Activated T-helper 2 cell treated with anti-CD3 and anti-CD28 coated beads, Interferon-gamma antibody, Interleukin-2, Interleukin-4, amounts not matched to agents 10 μg/mL and 5 μg/mL and 100 μg/mL, durations not matched to agents 14 hours and 24 hours and 36 hours (primary cell): ENCODE measurements around the gene NPHS1. TPM values are rescaled to one million over a fixed set of nuclear protein-coding genes. Genes with fewer than 3 reads are reported as not detected.

Experiments
- DNase-seq: peaks from one replicate; pipeline ENCODE4 v3.0.0; 2021; ENCODE audit warnings: low spot score
- H3K27ac Mint-ChIP-seq: one replicate; pipeline ENCODE4 v1.8.0; 2021; ENCODE audit warnings: mixed read lengths
- H3K27me3 Mint-ChIP-seq: one replicate; pipeline ENCODE4 v1.8.0; 2021; ENCODE audit warnings: low read depth, mixed read lengths
- H3K36me3 Mint-ChIP-seq: one replicate; pipeline ENCODE4 v1.8.0; 2021; ENCODE audit warnings: low read depth, mixed read lengths
- H3K4me1 Mint-ChIP-seq: one replicate; pipeline ENCODE4 v1.8.0; 2021; ENCODE audit warnings: low read depth, mixed read lengths
- H3K4me3 Mint-ChIP-seq: one replicate; pipeline ENCODE4 v1.8.0; 2021; ENCODE audit warnings: low read depth, mild to moderate bottlenecking, moderate library complexity, mixed read lengths
- H3K9me3 Mint-ChIP-seq: one replicate; pipeline ENCODE4 v1.8.0; 2021; ENCODE audit warnings: mixed read lengths
- intact Hi-C: fragments of 100-400 bp; cut with micrococcal nuclease; formaldehyde crosslinking; loops from one replicate; pipeline ENCODE4 v1.15.1; 2023
- total RNA-seq: library from RNA; stranded (reverse); gene quantifications from 2 replicates; pipeline ENCODE4 v1.2.3, GENCODE V29; 2022

The NPHS1 gene
- total RNA-seq, 1 donor from 2014 or later, result 0.05 TPM

DNA sequence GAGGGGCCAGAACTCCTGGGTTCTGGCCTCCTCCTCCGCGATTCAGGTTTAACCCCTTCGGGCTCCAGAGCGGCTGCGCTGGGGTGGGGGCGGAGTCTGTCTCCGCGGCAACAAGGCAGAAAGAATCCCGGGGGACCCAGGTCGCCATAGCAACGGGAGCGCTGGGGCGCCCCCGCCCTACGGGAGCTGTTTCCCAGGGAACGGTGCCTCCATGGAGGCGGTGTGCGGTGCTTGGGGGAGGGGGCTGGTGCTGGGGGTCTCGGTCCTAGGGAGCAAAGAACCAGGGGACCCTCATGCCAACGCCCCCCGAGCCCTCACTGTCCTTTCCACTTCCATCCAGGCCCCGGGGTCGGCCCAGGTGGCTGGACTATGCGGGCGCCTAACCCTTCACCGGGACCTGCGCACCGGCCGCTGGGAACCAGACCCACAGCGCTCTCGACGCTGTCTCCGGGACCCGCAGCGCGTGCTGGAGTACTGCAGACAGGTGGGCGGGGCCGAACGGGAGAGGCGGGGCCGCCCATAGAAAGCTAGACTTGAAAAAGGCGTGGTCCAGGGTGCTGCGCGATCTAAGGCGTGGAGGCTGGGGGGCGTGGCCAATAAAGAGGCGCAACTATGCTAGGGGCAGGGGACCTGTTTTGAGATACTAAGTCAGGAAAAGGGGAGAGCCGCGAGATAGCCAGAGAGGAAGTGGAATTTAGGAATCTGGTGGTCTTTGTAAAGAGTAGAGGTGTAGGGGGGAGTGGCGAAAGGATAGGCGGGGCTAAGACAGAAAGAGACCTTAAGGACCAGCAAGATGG is 17.2 kb upstream of the NPHS1 start:
- Mint-ChIP-seq H3K27ac (no peak overlapping the region), H3K4me3 (peak overlapping the region; percentile 76), H3K4me1 (peaks cover 13% of the 10 kb centered on the region), H3K36me3 (no peaks in the 10 kb centered on the region), H3K9me3 (no peaks in the 10 kb centered on the region), H3K27me3 (peaks cover 27% of the 10 kb centered on the region)
- intact Hi-C loops, result no loop called here
- peak; percentile 85 for DNase-seq

- peak overlapping the region; percentile 49 for H3K4me3 Mint-ChIP-seq
- DNase-seq, result no peak
- no peaks in the 10 kb centered on the region for H3K36me3 Mint-ChIP-seq
- H3K4me1 Mint-ChIP-seq, result peaks cover 13% of the 10 kb centered on the region
- intact Hi-C loops, result no loop called here
- H3K9me3 Mint-ChIP-seq, result no peaks in the 10 kb centered on the region
- peaks cover 27% of the 10 kb centered on the region for H3K27me3 Mint-ChIP-seq
- H3K27ac Mint-ChIP-seq, result no peak overlapping the region
Observed at GRCh38 chr19:35868823-35869326, 16.6 kb upstream of the NPHS1 start.

GRCh38 chr19:35868172-35868822 is 16.0 kb upstream of the NPHS1 start, which contains the start of gene APLP1:
TSS of gene APLP1 (plus strand) at chr19:35868574. CDS start at chr19:35868637, 63 bp downstream.
- H3K9me3 Mint-ChIP-seq, result no peaks in the 10 kb centered on the region
- H3K4me3 Mint-ChIP-seq, result peak within 1 kb of the TSS; percentile 49

GRCh38 chr19:35863018-35863417 is 10.7 kb upstream of the NPHS1 start:
- intact Hi-C loops, result no loop called here
- no peak for DNase-seq
- Mint-ChIP-seq H3K4me1 (no peaks in the 10 kb centered on the region), H3K36me3 (no peaks in the 10 kb centered on the region), H3K4me3 (no peak overlapping the region), H3K9me3 (no peaks in the 10 kb centered on the region), H3K27me3 (peaks cover 65% of the 10 kb centered on the region), H3K27ac (no peak overlapping the region)

More at GRCh38 chr19:35868172-35868822, 16.0 kb upstream of the NPHS1 start, which contains the start of gene APLP1:
- Mint-ChIP-seq H3K27me3 (peaks cover 27% of the 10 kb centered on the region), H3K4me1 (peaks cover 13% of the 10 kb centered on the region), H3K27ac (no peak within 1 kb of the TSS), H3K36me3 (no peaks in the 10 kb centered on the region)
- peak; percentile 63 for DNase-seq
- intact Hi-C loops, result no loop called here

- no peaks in the 10 kb centered on the region for H3K9me3 Mint-ChIP-seq
- DNase-seq, result no peak
- intact Hi-C loops, result no loop called here
- H3K27me3 Mint-ChIP-seq, result peaks cover 64% of the 10 kb centered on the region
- no peak overlapping the region for H3K27ac Mint-ChIP-seq
- H3K36me3 Mint-ChIP-seq, result no peaks in the 10 kb centered on the region
- peaks cover under 1% of the 10 kb centered on the region for H3K4me1 Mint-ChIP-seq
- no peak overlapping the region for H3K4me3 Mint-ChIP-seq
Observed at GRCh38 chr19:35862528-35862927, 10.2 kb upstream of the NPHS1 start.

GRCh38 chr19:35861640-35862160 is 9.4 kb upstream of the NPHS1 start:
- intact Hi-C loops, result no loop called here
- DNase-seq, result no peak
- Mint-ChIP-seq H3K9me3 (no peaks in the 10 kb centered on the region), H3K27me3 (peaks cover 68% of the 10 kb centered on the region), H3K27ac (no peak overlapping the region), H3K4me3 (no peak overlapping the region), H3K4me1 (peaks cover 2% of the 10 kb centered on the region), H3K36me3 (no peaks in the 10 kb centered on the region)

DNA sequence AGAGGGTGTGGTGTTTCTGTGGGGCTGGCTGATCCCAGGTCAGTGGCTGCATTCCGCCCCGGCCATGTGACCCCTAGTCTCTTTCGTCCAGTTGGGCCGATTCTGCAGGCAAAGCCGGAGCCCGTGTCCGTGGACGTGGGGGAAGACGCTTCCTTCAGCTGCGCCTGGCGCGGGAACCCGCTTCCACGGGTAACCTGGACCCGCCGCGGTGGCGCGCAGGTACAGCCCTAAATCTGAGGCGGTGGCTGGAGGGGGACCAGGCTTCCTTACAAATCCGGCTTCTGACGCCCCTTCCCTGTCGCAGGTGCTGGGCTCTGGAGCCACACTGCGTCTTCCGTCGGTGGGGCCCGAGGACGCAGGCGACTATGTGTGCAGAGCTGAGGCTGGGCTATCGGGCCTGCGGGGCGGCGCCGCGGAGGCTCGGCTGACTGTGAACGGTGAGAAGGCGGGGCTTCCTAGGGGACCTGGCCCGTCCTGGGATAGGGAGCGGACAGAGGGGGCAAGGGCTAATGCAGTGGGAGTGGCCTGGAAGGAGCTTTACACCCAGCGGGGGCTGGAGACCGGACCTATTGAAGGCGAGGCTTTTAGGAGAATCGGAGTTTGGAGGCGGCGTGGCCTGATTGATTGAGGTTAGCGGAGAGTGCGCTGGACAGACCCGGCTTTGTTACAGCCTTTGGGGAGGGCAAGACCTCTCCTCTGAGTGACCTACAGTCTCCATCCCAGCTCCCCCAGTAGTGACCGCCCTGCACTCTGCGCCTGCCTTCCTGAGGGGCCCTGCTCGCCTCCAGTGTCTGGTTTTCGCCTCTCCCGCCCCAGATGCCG is 8.7 kb upstream of the NPHS1 start:
- Mint-ChIP-seq H3K9me3 (no peaks in the 10 kb centered on the region), H3K4me3 (no peak overlapping the region), H3K27ac (no peak overlapping the region), H3K4me1 (peaks cover 2% of the 10 kb centered on the region), H3K36me3 (no peaks in the 10 kb centered on the region), H3K27me3 (peaks cover 63% of the 10 kb centered on the region)
- intact Hi-C loops, result no loop called here
- no peak for DNase-seq

DNA sequence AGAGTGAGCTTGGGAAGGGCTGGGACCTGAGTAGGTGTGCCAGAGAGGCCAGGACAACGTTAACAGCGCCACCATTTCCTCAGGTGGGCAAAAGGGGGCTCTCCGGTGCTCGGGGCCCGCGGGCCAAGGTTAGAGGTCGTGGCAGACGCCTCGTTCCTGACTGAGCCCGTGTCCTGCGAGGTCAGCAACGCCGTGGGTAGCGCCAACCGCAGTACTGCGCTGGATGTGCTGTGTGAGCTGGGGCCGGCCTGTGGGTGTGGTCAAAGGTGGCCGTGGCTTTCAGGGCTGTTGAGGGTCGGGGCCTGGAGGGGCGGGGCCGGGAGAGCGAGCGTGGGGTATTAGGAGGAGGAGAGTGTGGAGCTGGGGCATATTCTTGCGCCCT is 8.1 kb upstream of the NPHS1 start:
- intact Hi-C loops, result no loop called here
- no peak overlapping the region for H3K27ac Mint-ChIP-seq
- H3K4me3 Mint-ChIP-seq, result no peak overlapping the region
- H3K9me3 Mint-ChIP-seq, result no peaks in the 10 kb centered on the region
- peaks cover 2% of the 10 kb centered on the region for H3K4me1 Mint-ChIP-seq
- no peaks in the 10 kb centered on the region for H3K36me3 Mint-ChIP-seq
- DNase-seq, result no peak
- H3K27me3 Mint-ChIP-seq, result peaks cover 61% of the 10 kb centered on the region

DNA sequence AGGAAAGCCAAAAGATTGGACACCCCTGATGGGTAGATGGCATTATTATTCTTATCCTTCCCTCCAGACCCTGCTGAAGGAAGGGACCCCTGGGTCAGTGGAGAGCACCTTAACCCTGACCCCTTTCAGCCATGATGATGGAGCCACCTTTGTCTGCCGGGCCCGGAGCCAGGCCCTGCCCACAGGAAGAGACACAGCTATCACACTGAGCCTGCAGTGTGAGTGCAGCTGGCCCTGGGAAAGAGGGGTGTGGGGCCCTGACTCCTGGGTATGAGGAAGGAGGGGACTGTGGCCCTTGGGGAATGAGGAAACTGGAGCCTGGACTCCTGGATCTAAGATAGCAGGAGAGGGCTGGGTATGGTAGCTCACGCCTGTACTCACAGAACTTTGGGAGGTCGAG is 7.1 kb upstream of the NPHS1 start:
- no peak overlapping the region for H3K27ac Mint-ChIP-seq
- intact Hi-C loops, result no loop called here
- H3K4me3 Mint-ChIP-seq, result no peak overlapping the region
- H3K9me3 Mint-ChIP-seq, result no peaks in the 10 kb centered on the region
- peaks cover 2% of the 10 kb centered on the region for H3K4me1 Mint-ChIP-seq
- H3K27me3 Mint-ChIP-seq, result peaks cover 69% of the 10 kb centered on the region
- no peak for DNase-seq
- H3K36me3 Mint-ChIP-seq, result no peaks in the 10 kb centered on the region

GRCh38 chr19:35858311-35858710 is 6.0 kb upstream of the NPHS1 start:
- intact Hi-C loops, result no loop called here
- no peak for DNase-seq
- no peaks in the 10 kb centered on the region for H3K9me3 Mint-ChIP-seq
- H3K4me1 Mint-ChIP-seq, result peaks cover 4% of the 10 kb centered on the region
- peaks cover 71% of the 10 kb centered on the region for H3K27me3 Mint-ChIP-seq
- no peak overlapping the region for H3K27ac Mint-ChIP-seq
- H3K36me3 Mint-ChIP-seq, result no peaks in the 10 kb centered on the region
- H3K4me3 Mint-ChIP-seq, result no peak overlapping the region

DNA sequence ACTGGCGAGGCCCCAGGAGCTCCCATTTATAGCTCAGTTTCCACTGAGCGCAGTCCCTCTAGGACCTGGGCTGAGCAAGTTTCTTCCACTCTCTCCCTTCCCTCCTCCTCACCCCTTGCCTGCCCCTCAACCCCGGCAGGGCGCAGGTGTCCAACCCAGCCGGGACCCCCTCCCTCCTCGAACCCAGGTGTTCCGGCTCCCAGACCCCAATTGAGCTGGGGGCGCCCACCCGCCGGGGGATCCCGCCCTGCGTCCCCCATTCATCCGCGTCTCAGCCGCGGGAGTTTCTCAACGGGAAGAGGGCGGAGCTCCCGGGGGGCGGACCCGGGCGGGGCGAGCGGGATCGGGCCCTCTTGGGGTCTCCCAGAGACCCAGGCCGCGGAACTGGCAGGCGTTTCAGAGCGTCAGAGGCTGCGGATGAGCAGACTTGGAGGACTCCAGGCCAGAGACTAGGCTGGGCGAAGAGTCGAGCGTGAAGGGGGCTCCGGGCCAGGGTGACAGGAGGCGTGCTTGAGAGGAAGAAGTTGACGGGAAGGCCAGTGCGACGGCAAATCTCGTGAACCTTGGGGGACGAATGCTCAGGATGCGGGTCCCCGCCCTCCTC is 4.3 kb upstream of the NPHS1 start, which contains the start of gene KIRREL2:
Gene KIRREL2 (plus strand): TSS at position 366 of the 604 bp plus-strand sequence. CDS start 209 bp downstream, at position 575.
- Mint-ChIP-seq H3K27me3 (peaks cover 70% of the 10 kb centered on the region), H3K4me3 (peak within 1 kb of the TSS; percentile 70), H3K36me3 (no peaks in the 10 kb centered on the region), H3K27ac (no peak within 1 kb of the TSS), H3K4me1 (peaks cover 8% of the 10 kb centered on the region), H3K9me3 (no peaks in the 10 kb centered on the region)
- intact Hi-C loops, result no loop called here
- DNase-seq, result peak; percentile 17
